HG02981 (cell line): ENCODE data around the gene ZNF280B.
"Not testable (repeated sequence)": the region's sequence is repeated elsewhere in the genome, so short reads cannot be mapped to it uniquely, and the experiment has no call there.

Experiments used
- ATAC-seq: cut with Tn5 transposase; IDR thresholded peaks from one replicate; pipeline ENCODE4 v1.9.1; 2021; ENCODE audit warnings: mild to moderate bottlenecking, moderate library complexity; ENCODE audit not compliant: unreplicated experiment

The ZNF280B gene

DNA sequence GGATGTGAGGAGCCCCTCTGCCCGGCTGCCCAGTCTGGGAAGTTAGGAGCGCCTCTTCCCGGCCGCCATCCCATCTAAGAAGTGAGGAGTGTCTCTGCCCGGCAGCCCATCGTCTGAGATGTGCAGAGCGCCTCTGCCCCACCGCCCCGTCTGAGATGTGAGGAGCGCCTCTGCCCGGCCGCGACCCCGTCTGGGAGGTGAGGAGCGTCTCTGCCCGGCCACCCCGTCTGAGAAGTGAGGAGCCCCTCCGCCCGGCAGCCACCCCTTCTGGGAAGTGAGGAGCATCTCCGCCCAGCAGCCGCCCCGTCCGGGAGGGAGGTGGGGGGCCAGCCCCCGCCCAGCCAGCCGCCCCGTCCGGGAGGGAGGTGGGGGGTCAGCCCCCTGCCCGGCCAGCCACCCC is 66.9 kb downstream of the ZNF280B start:
- not testable (repeated sequence) for ATAC-seq

DNA sequence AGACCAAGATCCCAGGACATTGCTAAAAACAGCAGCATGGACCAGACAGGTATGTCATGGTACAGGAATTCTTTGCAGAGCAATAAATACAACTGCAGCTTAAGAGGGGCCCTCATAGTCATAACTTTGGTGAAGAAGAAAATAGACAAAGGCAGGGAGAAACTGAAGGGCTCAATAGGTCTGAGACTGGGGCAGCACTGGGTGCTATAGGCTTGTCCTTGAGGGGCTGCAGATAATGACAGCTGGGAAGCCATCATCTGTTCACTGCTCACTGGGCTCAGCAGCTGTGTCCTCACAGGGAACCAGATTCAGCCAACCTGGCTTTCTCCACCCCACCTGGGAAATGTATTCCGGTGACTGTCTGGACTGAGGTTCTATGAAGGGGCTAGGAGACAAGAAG is 68.4 kb downstream of the ZNF280B start:
- ATAC-seq: no peak
